ENCODE measurements around the gene IL5.
"Not testable (repeated sequence)": the region's sequence is repeated elsewhere in the genome, so short reads cannot be mapped to it uniquely, and the experiment has no call there.

IL5 gene

DNA sequence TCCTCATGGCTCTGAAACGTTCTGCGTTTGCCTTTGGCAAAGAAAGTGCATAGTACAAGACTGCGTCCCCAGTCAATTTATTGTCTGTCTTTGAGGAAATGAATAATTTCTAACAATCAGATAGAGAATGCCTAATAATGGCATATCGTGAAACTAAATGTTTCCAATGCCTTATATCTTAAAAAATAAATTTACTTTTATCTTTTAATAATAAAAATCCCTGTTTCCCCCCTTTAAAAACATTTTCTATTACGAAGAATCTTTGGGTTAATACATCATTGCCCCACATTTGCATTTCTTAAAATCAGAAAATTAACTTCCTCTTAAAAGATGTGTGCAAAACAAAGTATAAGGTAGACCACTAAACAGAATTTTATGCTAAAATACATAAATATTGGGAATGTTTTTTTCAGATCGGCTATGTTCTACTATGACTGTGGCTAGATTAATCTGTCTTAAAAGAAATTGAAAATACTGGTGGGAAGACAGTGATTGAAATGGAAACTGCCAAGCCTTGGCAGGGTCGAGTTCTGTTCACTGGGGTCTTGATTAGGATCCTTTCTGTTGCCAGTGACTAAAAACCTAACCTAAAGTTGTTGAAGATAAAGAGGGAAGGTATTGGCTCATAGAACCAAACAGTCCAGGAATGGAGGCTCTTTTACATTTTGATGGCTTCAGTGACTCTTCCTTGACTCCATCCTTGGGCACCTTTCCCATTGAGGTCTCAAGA, at the start of gene IL5:
Gene IL5, minus strand, starts transcription at position 51 of the 730 bp plus-strand sequence. Its CDS starts 44 bp downstream, at position 7.
- DNase-seq (ENCODE audit: low read depth): no peak

DNA sequence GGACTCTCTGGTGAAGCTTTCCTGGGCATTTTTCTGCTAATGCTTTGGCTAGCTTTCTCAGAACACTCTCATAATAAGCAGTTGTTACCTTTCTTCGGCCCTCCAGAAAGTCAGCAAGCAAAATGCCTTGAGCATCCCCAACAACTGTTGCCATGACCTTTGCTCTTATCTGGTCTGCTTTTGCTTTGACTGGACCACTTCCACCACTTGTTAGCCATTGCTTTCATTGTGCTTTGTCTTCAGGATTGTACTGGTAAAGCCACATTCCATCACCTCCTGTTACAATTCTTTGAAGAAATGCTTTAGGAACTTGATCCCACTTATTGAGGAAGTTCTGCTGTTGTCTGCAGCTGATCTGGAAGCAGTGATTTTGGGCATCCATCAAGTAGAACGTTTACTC, 49.2 kb upstream of the IL5 start:
- DNase-seq (ENCODE audit: low read depth): no peak

DNA sequence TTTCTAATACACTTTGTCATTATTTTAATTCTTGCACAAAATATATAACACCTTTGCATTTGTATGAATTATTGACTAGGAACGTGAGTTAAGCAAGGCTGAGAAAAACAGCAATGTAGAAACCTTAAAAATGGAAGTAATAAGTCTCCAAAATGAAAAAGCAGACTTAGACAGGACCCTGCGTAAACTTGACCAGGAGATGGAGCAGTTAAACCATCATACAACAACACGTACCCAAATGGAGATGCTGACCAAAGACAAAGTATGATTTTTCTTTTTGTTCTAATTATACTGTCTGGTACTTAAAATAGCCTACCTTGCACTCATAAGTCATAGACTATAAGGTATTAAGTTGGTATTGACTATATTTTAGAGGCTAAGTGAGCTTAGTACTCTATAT, 47.8 kb upstream of the IL5 start:
- DNase-seq (ENCODE audit: low read depth): no peak

DNA sequence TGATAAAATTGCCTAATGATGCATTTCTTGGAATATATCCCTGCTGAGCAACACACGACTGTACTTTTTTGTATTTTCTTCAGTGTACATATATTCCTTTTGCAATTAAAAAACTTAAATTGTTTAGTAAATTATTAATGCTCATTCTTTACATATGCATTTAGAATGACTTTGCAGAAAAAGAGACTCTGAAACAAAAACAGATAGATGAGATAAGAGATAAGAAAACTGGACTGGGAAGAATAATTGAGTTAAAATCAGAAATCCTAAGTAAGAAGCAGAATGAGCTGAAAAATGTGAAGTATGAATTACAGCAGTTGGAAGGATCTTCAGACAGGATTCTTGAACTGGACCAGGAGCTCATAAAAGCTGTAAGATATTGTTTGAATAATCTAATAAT, 46.1 kb upstream of the IL5 start:
- no peak for DNase-seq (ENCODE audit: low read depth)

DNA sequence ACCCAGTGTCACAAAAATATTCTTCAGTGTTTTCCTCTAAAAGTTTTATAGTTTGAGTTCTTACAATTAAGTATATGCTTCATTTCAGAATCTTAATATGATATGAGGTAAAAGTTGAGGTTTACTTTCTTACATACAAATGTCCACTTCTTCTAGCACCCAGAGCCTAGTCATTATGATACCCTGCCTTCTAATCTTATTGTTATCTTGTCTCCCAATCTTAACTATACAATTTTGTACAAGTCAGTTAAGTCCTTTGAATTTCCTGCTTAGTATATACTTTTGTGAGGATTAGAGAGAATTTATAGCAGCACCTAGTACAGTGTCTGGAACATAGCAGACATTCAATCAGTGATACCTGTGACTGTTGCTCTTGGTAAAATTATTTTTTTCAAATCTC, 42.7 kb upstream of the IL5 start:
- DNase-seq (ENCODE audit: low read depth): no peak

DNA sequence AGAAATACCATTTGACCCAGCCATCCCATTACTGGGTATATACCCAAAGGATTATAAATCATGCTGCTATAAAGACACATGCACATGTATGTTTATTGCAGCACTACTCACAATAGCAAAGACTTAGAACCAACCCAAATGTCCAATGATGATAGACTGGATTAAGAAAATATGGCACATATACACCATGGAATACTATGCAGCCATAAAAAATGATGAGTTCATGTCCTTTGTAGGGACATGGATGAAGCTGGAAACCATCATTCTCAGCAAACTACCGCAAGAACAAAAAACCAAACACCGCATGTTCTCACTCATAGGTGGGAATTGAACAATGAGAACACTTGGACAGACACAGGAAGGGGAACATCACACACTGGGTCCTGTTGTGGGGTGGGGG, 41.2 kb upstream of the IL5 start:
- not testable (repeated sequence) for DNase-seq (ENCODE audit: low read depth)

GRCh38 chr5:132576123-132576522, 32.8 kb upstream of the IL5 start:
- no peak for DNase-seq (ENCODE audit: low read depth)

- DNase-seq (ENCODE audit: low read depth): no peak
These were observed 23.3 kb upstream of the IL5 start for GRCh38 chr5:132566657-132567056.

DNA sequence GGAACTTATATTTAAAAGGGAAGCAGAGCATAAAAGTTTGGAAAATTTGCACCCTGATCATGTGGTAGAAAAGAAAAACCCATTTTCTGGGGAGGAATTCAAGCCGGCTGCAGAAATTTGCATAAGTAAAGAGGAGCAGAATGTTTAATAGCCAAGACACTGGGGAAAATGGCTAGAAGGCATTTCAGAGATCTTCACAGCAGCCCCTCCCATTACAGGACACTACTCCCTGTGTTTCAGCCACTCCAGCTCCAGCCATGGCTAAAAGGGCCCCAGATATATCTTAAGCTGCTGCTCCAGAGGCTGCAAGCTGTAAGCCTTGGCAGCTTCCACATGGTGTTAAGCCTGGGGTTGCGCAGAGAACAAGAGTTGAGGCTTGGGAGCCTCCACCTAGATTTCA, 21.2 kb upstream of the IL5 start:
- not testable (repeated sequence) for DNase-seq (ENCODE audit: low read depth)

- no peak for DNase-seq (ENCODE audit: low read depth)
These were observed 18.3 kb upstream of the IL5 start for GRCh38 chr5:132561601-132562000.

GRCh38 chr5:132559383-132560060, 16.2 kb upstream of the IL5 start:
- DNase-seq (ENCODE audit: low read depth): no peak

GRCh38 chr5:132557478-132558172, 14.3 kb upstream of the IL5 start:
- no peak for DNase-seq (ENCODE audit: low read depth)

- DNase-seq (ENCODE audit: low read depth): peak; percentile 87
These were observed 13.6 kb upstream of the IL5 start, which contains the start of gene RAD50 for GRCh38 chr5:132556763-132557477. RAD50 (plus strand) TSS chr5:132556977; CDS start chr5:132557325, 348 bp downstream.

- no peak for DNase-seq (ENCODE audit: low read depth)
These were observed 12.9 kb upstream of the IL5 start for GRCh38 chr5:132556153-132556762.

DNA sequence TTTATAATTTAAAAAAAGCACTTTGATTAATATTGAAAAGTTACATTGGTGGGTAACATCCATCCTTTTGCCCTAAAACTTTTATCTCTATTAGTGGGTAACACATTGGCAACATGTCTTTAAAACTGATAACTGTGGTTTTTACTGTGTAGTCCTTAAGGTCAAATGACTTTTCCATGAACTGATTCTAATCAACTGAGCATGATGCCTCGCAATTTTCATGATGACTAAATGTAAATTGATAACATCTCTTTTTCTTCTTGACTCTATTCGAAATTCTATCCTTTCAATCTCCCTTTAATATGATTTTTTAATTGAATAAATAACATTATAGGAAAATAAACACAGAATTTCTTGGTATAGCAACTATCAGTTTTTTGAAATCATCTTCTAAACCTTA, 6.3 kb upstream of the IL5 start:
- no peak for DNase-seq (ENCODE audit: low read depth)

DNA sequence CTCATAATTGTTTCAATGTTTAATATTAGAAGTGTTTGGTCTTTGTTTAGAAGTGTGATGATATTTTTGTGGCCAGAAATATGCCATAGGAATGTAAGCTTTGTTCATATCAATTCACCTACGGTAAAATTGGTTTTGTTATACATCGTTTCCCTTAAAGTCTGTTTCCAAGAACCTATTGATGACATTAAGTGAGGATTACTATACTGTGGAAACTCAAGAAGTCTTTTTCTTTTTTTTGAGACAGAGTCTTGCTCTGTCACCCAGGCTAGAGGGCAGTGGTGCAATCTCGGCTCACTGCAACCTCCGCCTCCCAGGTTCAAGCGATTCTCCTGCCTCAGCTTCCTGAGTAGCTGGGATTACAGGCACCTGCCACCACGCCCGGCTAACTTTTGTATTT, 5.5 kb upstream of the IL5 start:
- DNase-seq (ENCODE audit: low read depth): not testable (repeated sequence)

DNA sequence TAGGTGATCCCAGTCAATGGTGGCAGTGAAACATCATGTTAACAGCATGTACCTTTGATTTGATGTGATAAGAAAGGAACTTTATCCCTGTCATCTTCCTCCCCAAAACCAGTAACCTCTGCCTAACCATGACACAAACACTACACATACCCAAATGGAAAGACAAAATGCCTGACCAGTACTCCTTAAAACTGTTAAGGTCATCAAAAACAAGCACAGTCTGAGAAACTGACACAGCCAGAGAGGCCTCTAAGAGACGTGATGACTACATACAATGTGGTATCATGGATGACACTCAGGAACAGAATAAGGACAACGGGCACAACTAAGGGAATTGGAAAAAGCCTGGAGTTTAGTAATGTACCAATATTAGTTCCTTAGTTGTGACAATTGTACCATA, 3.9 kb upstream of the IL5 start:
- no peak for DNase-seq (ENCODE audit: low read depth)

GRCh38 chr5:132546108-132546507, 2.8 kb upstream of the IL5 start:
- no peak for DNase-seq (ENCODE audit: low read depth)

GRCh38 chr5:132540764-132541163, 2.6 kb downstream of the IL5 start:
- DNase-seq (ENCODE audit: low read depth): no peak

DNA sequence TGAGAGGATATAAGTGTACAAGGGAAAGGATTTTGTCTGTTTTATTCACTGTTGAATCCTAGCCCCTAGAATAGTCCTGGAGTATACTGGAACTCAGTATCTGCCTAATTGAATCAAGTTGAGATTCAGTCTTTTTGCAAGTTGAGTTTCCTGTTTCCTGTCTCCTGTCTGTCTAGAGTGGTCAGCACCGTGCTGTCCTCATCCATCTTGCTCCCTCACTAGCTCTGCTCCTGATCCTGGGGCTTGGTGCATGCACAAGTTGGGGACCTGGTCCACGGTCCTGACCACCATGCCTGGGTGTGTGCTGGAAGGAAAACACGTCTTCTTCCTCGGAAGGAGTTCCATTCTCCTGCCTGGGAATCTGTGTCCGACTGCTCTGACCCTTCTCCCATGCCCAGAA, 3.2 kb downstream of the IL5 start:
- no peak for DNase-seq (ENCODE audit: low read depth)

DNA sequence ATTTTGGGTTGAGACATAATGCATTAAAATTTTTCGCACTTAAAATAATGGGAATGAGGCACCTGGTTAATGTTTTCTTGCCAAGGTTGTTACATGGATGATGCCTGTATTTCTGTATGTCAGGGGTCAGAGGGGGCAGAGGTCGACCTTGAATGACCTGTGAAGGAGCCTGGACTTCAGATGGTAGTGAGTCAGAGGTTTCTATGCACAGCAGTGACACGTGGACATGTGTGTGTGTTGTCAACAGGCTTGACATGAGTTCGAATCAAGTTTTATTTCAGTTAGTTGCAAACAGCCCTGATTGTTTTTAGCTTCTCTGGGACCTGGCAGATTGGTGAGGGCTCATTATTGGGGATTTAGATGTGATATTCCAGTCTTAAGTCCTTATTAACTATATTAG, 3.6 kb downstream of the IL5 start:
- no peak for DNase-seq (ENCODE audit: low read depth)

DNA sequence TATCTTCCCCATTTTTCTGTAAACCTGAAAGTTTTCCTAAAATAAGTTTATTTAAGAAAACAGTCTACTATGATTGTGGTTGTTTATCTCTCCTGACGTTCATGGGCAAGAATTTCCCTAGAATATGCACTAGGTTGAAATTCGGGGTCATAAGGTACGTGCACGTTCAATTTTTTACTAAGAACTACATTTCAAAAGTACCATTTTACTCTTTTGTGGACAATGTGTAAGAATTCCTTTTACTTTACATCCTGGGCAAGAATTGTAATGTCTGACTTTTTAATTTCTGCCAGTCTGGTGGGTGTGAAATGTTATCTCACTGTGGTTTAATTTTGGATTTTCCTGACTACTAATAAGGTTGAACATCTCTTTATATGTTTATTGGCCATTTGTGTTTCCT, 12.4 kb downstream of the IL5 start:
- DNase-seq (ENCODE audit: low read depth): no peak
